Endothelial cell of umbilical vein (primary cell): Measurements from ENCODE around the gene SLC44A3. TPM values are rescaled to one million over a fixed set of nuclear protein-coding genes. Genes with fewer than 3 reads are reported as not detected.
A peak's percentile ranks its signal among the peaks of the same experiment; 100 is the strongest.

ENCODE experiments used
- BruUV-seq: library from RNA; stranded (reverse); fragments of 400-500 nt; replicated peaks from 2 replicates; lab custom pipeline; 2021; lab: Mats Ljungman, UMichigan
- CTCF ChIA-PET: fragments of 300-600, 350-600 bp; sonication (Branson Sonifier 250); formaldehyde crosslinking; loops from one replicate; lab custom pipeline; 2021; ENCODE audit warnings: antibody characterized with exemption, inconsistent platforms; lab: Charles Lee
- POLR2A ChIA-PET: fragments of 300-600, 350-600 bp; sonication (Branson Sonifier 250); formaldehyde crosslinking; loops from one replicate; lab custom pipeline; 2021; ENCODE audit warnings: antibody characterized with exemption, inconsistent platforms; lab: Charles Lee
- DNase-seq: peaks from one replicate; pipeline ENCODE4 v3.0.0-alpha.2; 2011; ENCODE audit warnings: low read depth, low spot score
- FAIRE-seq: peaks from 2 replicates; lab custom pipeline; 2011; peaks lifted over from hg19 to GRCh38; lab: Jason Lieb, UNC
- H2AFZ ChIP-seq: 2 replicates; pipeline ENCODE4 v1.6.0; 2012; ENCODE audit warnings: low read depth, low read length, control low read depth, inconsistent platforms
- H3K27ac ChIP-seq: 2 replicates; pipeline ENCODE4 v1.5.1; 2011; ENCODE audit warnings: low read depth, mild to moderate bottlenecking, control low read depth, low read length, moderate library complexity; ENCODE audit not compliant: insufficient read depth
- H3K27me3 ChIP-seq, 2 experiments: 2 replicates each; pipeline versions ENCODE4 v1.6.0 to v1.6.1; 2011; ENCODE audit warnings: low read length in 2 of 2, mixed read lengths in 1 of 2; ENCODE audit not compliant: control insufficient read depth in 2 of 2, insufficient read depth in 2 of 2
- H3K36me3 ChIP-seq, 2 experiments: 2 replicates in 1 of 2; 3 replicates in 1 of 2; pipeline ENCODE4 v1.5.1; 2011; ENCODE audit warnings: low read length in 2 of 2, mild to moderate bottlenecking in 1 of 2, moderate library complexity in 1 of 2; ENCODE audit not compliant: control insufficient read depth in 2 of 2, insufficient read depth in 2 of 2; ENCODE audit errors: extremely low read depth in 1 of 2
- H3K4me1 ChIP-seq: 3 replicates; pipeline ENCODE4 v1.5.1; 2011; ENCODE audit warnings: mild to moderate bottlenecking, low read length; ENCODE audit not compliant: control insufficient read depth, insufficient read depth; ENCODE audit errors: extremely low read depth
- H3K4me2 ChIP-seq: 2 replicates; pipeline ENCODE4 v1.6.1; 2011; ENCODE audit warnings: low read length, control low read depth, mixed read lengths; ENCODE audit not compliant: insufficient read depth
- H3K4me3 ChIP-seq, 3 experiments: fragments of 200-600 bp in 1 of 3; sonication (generic), shearing (Covaris generic) in 1 of 3; replicated peaks in 1 of 3; 2 replicates each; pipeline ENCODE4 v1.5.1; 2011 to 2016; ENCODE audit warnings: control low read depth in 3 of 3, low read length in 3 of 3, mild to moderate bottlenecking in 2 of 3, inconsistent platforms in 1 of 3, low read depth in 1 of 3, moderate library complexity in 1 of 3; ENCODE audit not compliant: insufficient read depth in 1 of 3
- H3K79me2 ChIP-seq: 2 replicates; pipeline ENCODE4 v1.6.0; 2012; ENCODE audit warnings: low read length, inconsistent platforms; ENCODE audit not compliant: control insufficient read depth, insufficient read depth
- H3K9ac ChIP-seq: replicated peaks from 2 replicates; pipeline ENCODE3; 2011; ENCODE audit warnings: low read length, control low read depth; ENCODE audit not compliant: insufficient read depth; ENCODE audit errors: extremely low read depth
- H3K9me1 ChIP-seq: replicated peaks from 3 replicates; pipeline ENCODE4 v1.6.0; 2011; ENCODE audit warnings: mild to moderate bottlenecking, low read length; ENCODE audit not compliant: control insufficient read depth, insufficient read depth; ENCODE audit errors: extremely low read depth
- H3K9me3 ChIP-seq: replicated peaks from 2 replicates; pipeline ENCODE4 v1.5.1; 2012; ENCODE audit warnings: low read length, inconsistent platforms; ENCODE audit not compliant: control insufficient read depth, insufficient read depth
- H4K20me1 ChIP-seq: replicated peaks from 2 replicates; pipeline ENCODE3; 2011; ENCODE audit warnings: mild to moderate bottlenecking, low read length; ENCODE audit not compliant: control insufficient read depth, insufficient read depth; ENCODE audit errors: extremely low read depth
- EZH2 ChIP-seq: IDR thresholded peaks from 2 replicates; pipeline ENCODE4 v1.6.1; 2012; ENCODE audit warnings: borderline replicate concordance, low read depth, mild to moderate bottlenecking, moderate library complexity, low read length, inconsistent platforms; ENCODE audit not compliant: severe bottlenecking
- FOS ChIP-seq: IDR thresholded peaks from 2 replicates; pipeline ENCODE4 v1.6.1; 2011; ENCODE audit warnings: mild to moderate bottlenecking, low read length, moderate library complexity, borderline replicate concordance; ENCODE audit not compliant: insufficient read depth
- GATA2 ChIP-seq: IDR thresholded peaks from 2 replicates; pipeline ENCODE4 v1.7.0; 2011; ENCODE audit warnings: low read depth, mild to moderate bottlenecking, moderate library complexity, mixed read lengths, low read length; ENCODE audit not compliant: insufficient read length, insufficient read depth
- JUN ChIP-seq: IDR thresholded peaks from 2 replicates; pipeline ENCODE4 v1.6.1; 2011; ENCODE audit warnings: borderline replicate concordance, low read depth; ENCODE audit not compliant: insufficient read length, insufficient read depth
- MYC ChIP-seq: IDR thresholded peaks from one replicate; pipeline ENCODE4 v1.6.1; 2011; ENCODE audit warnings: mild to moderate bottlenecking, low read depth, low read length
- POLR2A ChIP-seq: IDR thresholded peaks from 2 replicates; pipeline ENCODE4 v1.6.1; 2012; ENCODE audit warnings: low read depth, mild to moderate bottlenecking, control low read depth, low read length
- POLR2AphosphoS5 ChIP-seq: IDR thresholded peaks from 2 replicates; pipeline ENCODE4 v1.6.1; 2012; ENCODE audit warnings: low read depth, mild to moderate bottlenecking, control low read depth, low read length, moderate library complexity; ENCODE audit not compliant: insufficient read depth
- dilution Hi-C: fragments of 300-500 bp; cut with MboI; formaldehyde crosslinking; loops from one replicate; pipeline ENCODE4 v1.15.0; 2019; ENCODE audit warnings: low sequenced_read_pairs; ENCODE audit not compliant: extremely low pct_ligation_motif_present
- intact Hi-C: fragments of 100-400 bp; cut with micrococcal nuclease; formaldehyde crosslinking; loops from one replicate; pipeline ENCODE4 v1.10.0; 2022
- polyA plus RNA-seq, 4 experiments: library from polyadenylated mRNA; depleted of rRNA in 3 of 4; stranded (reverse) in 3 of 4; unstranded in 1 of 4; fragments of >200 nt; gene quantifications; 2 replicates each; pipeline versions ENCODE4 v1.2.1 to v1.2.3, GENCODE V29; 2011 to 2012; ENCODE audit warnings: missing spikeins in 1 of 4
- total RNA-seq: library from RNA; stranded (reverse); gene quantifications from 2 replicates; pipeline ENCODE4 v1.2.3, GENCODE V29; 2021
- TF ChIP-seq, protein P1 (sequence below), 2 donors: IDR thresholded peaks; 1 replicate in 1 of 2; 2 replicates in 1 of 2; pipeline ENCODE4 v1.5.1; 2011; ENCODE audit warnings: low read length in 2 of 2, mild to moderate bottlenecking in 2 of 2, moderate library complexity in 2 of 2, control low read depth in 1 of 2, inconsistent platforms in 1 of 2, low read depth in 1 of 2; ENCODE audit not compliant: insufficient read depth in 1 of 2; ENCODE audit errors: extremely low read depth in 1 of 2
- TF ChIP-seq, protein P2 (sequence below): IDR thresholded peaks from 2 replicates; pipeline ENCODE4 v1.6.1; 2011; ENCODE audit not compliant: insufficient read depth, insufficient read length

SLC44A3 gene
- total and polyA plus RNA-seq, 2 donors (not counting 3 experiments of a cell fraction or from before 2014, with no cell fraction given), result 0.29 to 0.42 TPM

DNA sequence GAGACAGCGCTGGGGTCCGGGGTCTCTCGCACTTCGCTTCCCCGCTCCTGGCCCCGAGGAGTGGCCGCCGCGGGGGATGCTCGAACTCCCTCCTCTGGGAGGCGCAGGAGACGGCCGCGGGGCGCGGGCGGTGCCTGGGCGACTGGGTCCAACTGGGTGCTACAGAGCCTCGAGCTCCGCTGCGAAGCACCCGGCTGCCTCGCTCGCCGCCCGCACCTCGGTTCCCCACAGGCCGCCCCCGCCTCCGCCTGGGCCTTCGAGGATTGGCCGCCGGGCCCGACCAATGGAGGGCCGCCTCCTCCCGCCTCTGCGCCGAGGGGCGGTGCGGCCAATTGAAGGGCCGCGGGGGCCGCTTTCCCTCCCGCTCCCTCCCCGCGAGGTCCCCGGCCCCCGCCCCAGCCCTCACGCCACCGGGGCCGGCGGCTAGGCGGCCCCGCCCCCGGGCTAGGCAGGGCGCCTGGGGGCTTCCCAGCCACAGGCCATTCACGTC is 106.8 kb downstream of the SLC44A3 start, which contains the start of gene CNN3:
Gene CNN3 (minus strand): TSS at position 196 of the 490 bp plus-strand sequence. CDS start 216 bp downstream, outside the sequence.
- Histone ChIP-seq H3K27me3 (no peaks in the 10 kb centered on the region), H3K4me2 (peak within 1 kb of the TSS; percentile 98), H3K79me2 (peaks cover 45% of the 10 kb centered on the region), H3K9ac (peak within 1 kb of the TSS; percentile 100), H3K4me1 (peaks cover 49% of the 10 kb centered on the region), H3K36me3 (no peaks in the 10 kb centered on the region), H3K4me3 (peak within 1 kb of the TSS; percentile 75 to 99 (median 90)), H3K9me1 (no peaks in the 10 kb centered on the region), H2AFZ (peak within 1 kb of the TSS; percentile 86), H3K27ac (peak within 1 kb of the TSS; percentile 100), H4K20me1 (peaks cover 6% of the 10 kb centered on the region), H3K9me3 (no peaks in the 10 kb centered on the region)
- CTCF ChIA-PET, result interaction anchor here (1.0 to 2.9 kb wide), 7 partner anchors 10 to 117 kb away, joined by 3 to 42 read pairs (median 16); no protein-coding TSS in a partner anchor
- FAIRE-seq (peak; percentile 79), DNase-seq (peak; percentile 93)
- POLR2A ChIA-PET, result interaction anchor here (1.0 kb wide), 3 partner anchors 73 to 115 kb away, joined by 3 to 6 read pairs (median 3); no protein-coding TSS in a partner anchor
- intact Hi-C loops (loop anchor here (1.0 to 5.0 kb wide), 7 partner anchors 8 to 120 kb away; no protein-coding TSS in a partner anchor), dilution Hi-C loops (no loop called here)
- TF ChIP-seq MYC, result no peak
- TF ChIP-seq FOS, result no peak
- TF ChIP-seq, protein P1, sequence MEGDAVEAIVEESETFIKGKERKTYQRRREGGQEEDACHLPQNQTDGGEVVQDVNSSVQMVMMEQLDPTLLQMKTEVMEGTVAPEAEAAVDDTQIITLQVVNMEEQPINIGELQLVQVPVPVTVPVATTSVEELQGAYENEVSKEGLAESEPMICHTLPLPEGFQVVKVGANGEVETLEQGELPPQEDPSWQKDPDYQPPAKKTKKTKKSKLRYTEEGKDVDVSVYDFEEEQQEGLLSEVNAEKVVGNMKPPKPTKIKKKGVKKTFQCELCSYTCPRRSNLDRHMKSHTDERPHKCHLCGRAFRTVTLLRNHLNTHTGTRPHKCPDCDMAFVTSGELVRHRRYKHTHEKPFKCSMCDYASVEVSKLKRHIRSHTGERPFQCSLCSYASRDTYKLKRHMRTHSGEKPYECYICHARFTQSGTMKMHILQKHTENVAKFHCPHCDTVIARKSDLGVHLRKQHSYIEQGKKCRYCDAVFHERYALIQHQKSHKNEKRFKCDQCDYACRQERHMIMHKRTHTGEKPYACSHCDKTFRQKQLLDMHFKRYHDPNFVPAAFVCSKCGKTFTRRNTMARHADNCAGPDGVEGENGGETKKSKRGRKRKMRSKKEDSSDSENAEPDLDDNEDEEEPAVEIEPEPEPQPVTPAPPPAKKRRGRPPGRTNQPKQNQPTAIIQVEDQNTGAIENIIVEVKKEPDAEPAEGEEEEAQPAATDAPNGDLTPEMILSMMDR (IDR thresholded peaks at IDR 0.05; ENCODE audit: extremely low read depth in 1 of 2, insufficient read depth in 1 of 2, low read depth in 1 of 2, low read length in 2 of 2), result no peak
- TF ChIP-seq JUN, result no peak
- no peak for TF ChIP-seq GATA2
- TF ChIP-seq POLR2AphosphoS5, result peak; percentile 95
- TF ChIP-seq EZH2, result no peak
- TF ChIP-seq POLR2A, result peak; percentile 93
- TF ChIP-seq, protein P2, sequence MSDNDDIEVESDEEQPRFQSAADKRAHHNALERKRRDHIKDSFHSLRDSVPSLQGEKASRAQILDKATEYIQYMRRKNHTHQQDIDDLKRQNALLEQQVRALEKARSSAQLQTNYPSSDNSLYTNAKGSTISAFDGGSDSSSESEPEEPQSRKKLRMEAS, result peak; percentile 14
- no TSS peak for BruUV-seq
